Stimulated activated CD8-positive, alpha-beta memory T cell treated with anti-CD3 and anti-CD28 coated beads, Interleukin-7, amount 100 ng/mL, for 1 hour (primary cell): ENCODE measurements around the gene LPIN2.

ENCODE experiments used
- DNase-seq, 2 donors: peaks; one replicate each; pipeline ENCODE4 v3.0.0-alpha.2; 2020; ENCODE audit warnings: low read depth in 2 of 2

Gene LPIN2

GRCh38 chr18:2979871-2980790 is 32.8 kb downstream of the LPIN2 start:
- DNase-seq, result no peak

- no peak for DNase-seq
Measured at GRCh38 chr18:2979129-2979528, 33.8 kb downstream of the LPIN2 start.

- no peak for DNase-seq
Measured at GRCh38 chr18:2978661-2979106, 34.3 kb downstream of the LPIN2 start.

GRCh38 chr18:2978208-2978607 is 34.7 kb downstream of the LPIN2 start:
- no peak for DNase-seq

GRCh38 chr18:2976218-2977132 is 36.5 kb downstream of the LPIN2 start:
- no peak for DNase-seq

- DNase-seq, result no peak
Measured at GRCh38 chr18:2974731-2975130, 38.2 kb downstream of the LPIN2 start.

- DNase-seq, result peak in 1 of 2 donors; percentile 43
Measured at GRCh38 chr18:2971741-2972552, 41.0 kb downstream of the LPIN2 start.

GRCh38 chr18:2970772-2971659 is 41.9 kb downstream of the LPIN2 start:
- no peak for DNase-seq

GRCh38 chr18:2970344-2970743 is 42.6 kb downstream of the LPIN2 start:
- no peak for DNase-seq

GRCh38 chr18:2969695-2970094 is 43.2 kb downstream of the LPIN2 start:
- no peak for DNase-seq

GRCh38 chr18:2968606-2969005 is 44.3 kb downstream of the LPIN2 start:
- DNase-seq, result no peak

- no peak for DNase-seq
Measured at GRCh38 chr18:2967820-2968219, 45.1 kb downstream of the LPIN2 start.

- DNase-seq, result no peak
Measured at GRCh38 chr18:2967357-2967756, 45.6 kb downstream of the LPIN2 start.

- DNase-seq, result no peak
Measured at GRCh38 chr18:2966560-2966959, 46.4 kb downstream of the LPIN2 start.

- no peak for DNase-seq
Measured at GRCh38 chr18:2965797-2966196, 47.1 kb downstream of the LPIN2 start.

GRCh38 chr18:2964361-2965010 is 48.5 kb downstream of the LPIN2 start:
- no peak for DNase-seq
